OCI-LY7 (cell line): ENCODE measurements around the gene KRT16. TPM values are rescaled to one million over a fixed set of nuclear protein-coding genes. Genes with fewer than 3 reads are reported as not detected.
"Not testable (repeated sequence)": the region's sequence is repeated elsewhere in the genome, so short reads cannot be mapped to it uniquely, and the experiment has no call there.

Experiments used
- BruUV-seq: library from RNA; stranded (reverse); fragments of 400-500 nt; replicated peaks from 2 replicates; lab custom pipeline; 2021; lab: Mats Ljungman, UMichigan
- CTCF ChIA-PET: fragments of 300-600 bp; sonication (Branson Sonifier 250); formaldehyde crosslinking; loops from one replicate; lab custom pipeline; 2022; ENCODE audit warnings: antibody characterized with exemption; ENCODE audit not compliant: unreplicated experiment; lab: Charles Lee
- POLR2A ChIA-PET: fragments of 300-600 bp; sonication (Branson Sonifier 250); formaldehyde crosslinking; loops from one replicate; lab custom pipeline; 2022; ENCODE audit warnings: antibody characterized with exemption; lab: Charles Lee
- DNase-seq: peaks from one replicate; pipeline ENCODE4 v3.0.0-alpha.2; 2015; ENCODE audit warnings: low spot score
- H2AFZ ChIP-seq: fragments of 200-600 bp; sonication (generic), shearing (Covaris generic); 2 replicates; pipeline ENCODE4 v1.6.1; 2014; ENCODE audit warnings: mild to moderate bottlenecking, antibody characterized with exemption, low read length, moderate library complexity
- H3K27ac ChIP-seq: fragments of 200-600 bp; sonication (generic); 2 replicates; pipeline ENCODE4 v1.5.1; 2014; ENCODE audit warnings: mixed run types, low read depth, mild to moderate bottlenecking, moderate library complexity, low read length, inconsistent platforms; ENCODE audit not compliant: poor library complexity, severe bottlenecking
- H3K36me3 ChIP-seq: fragments of 200-600 bp; sonication (generic); 2 replicates; pipeline ENCODE4 v1.6.1; 2014; ENCODE audit warnings: mild to moderate bottlenecking, antibody characterized with exemption, low read length, moderate library complexity, mixed read lengths; ENCODE audit not compliant: insufficient read depth
- H3K4me1 ChIP-seq: fragments of 200-600 bp; sonication (generic); 2 replicates; pipeline ENCODE4 v1.5.1; 2014; ENCODE audit warnings: mild to moderate bottlenecking, low read length; ENCODE audit not compliant: insufficient read depth, poor library complexity, severe bottlenecking
- H3K4me2 ChIP-seq: fragments of 200-600 bp; sonication (generic); 2 replicates; pipeline ENCODE4 v1.6.1; 2014; ENCODE audit warnings: mild to moderate bottlenecking, low read length
- H3K4me3 ChIP-seq: fragments of 200-600 bp; sonication (generic); 2 replicates; pipeline ENCODE4 v1.5.1; 2014; ENCODE audit warnings: mild to moderate bottlenecking, low read depth, low read length; ENCODE audit not compliant: poor library complexity, severe bottlenecking
- H3K79me2 ChIP-seq: fragments of 200-600 bp; sonication (generic); 2 replicates; pipeline ENCODE4 v1.6.1; 2016; ENCODE audit warnings: low read depth, mild to moderate bottlenecking, low read length, moderate library complexity, mixed read lengths; ENCODE audit not compliant: insufficient read depth
- H3K9me2 ChIP-seq: fragments of 200-600 bp; sonication (generic); 2 replicates; pipeline ENCODE4 v1.6.1; 2016; ENCODE audit warnings: mild to moderate bottlenecking, low read length, mixed read lengths; ENCODE audit not compliant: insufficient read depth
- H3K9me3 ChIP-seq: fragments of 200-600 bp; sonication (generic); 2 replicates; pipeline ENCODE4 v1.6.1; 2014; ENCODE audit warnings: mild to moderate bottlenecking, mixed run types, low read length, mixed read lengths
- H4K20me1 ChIP-seq: fragments of 200-600 bp; sonication (generic); 2 replicates; pipeline ENCODE4 v1.6.1; 2014; ENCODE audit warnings: mild to moderate bottlenecking, antibody characterized with exemption, low read length, moderate library complexity, mixed read lengths; ENCODE audit not compliant: insufficient read depth
- EZH2phosphoT487 ChIP-seq: fragments of 200-600 bp; sonication (generic); IDR thresholded peaks from 2 replicates; pipeline ENCODE4 v1.6.1; 2018; ENCODE audit warnings: low read depth, borderline replicate concordance, mild to moderate bottlenecking, mixed run types, antibody characterized with exemption, low read length, moderate library complexity, mixed read lengths
- intact Hi-C: fragments of 100-400 bp; cut with micrococcal nuclease; formaldehyde crosslinking; loops from one replicate; pipeline ENCODE4 v1.10.0; 2022; ENCODE audit not compliant: unreplicated experiment
- total RNA-seq, 2 experiments: library from RNA; depleted of rRNA in 1 of 2; stranded (reverse); fragments of >200 nt in 1 of 2; shearing (Covaris generic) in 1 of 2; gene quantifications; 2 replicates each; pipeline ENCODE4 v1.2.3, GENCODE V29; 2014 to 2022
- TF ChIP-seq, protein P1 (sequence below): fragments of 200-600 bp; sonication (generic); conservative IDR thresholded peaks from 2 replicates; pipeline ENCODE4 v1.5.1; 2014; ENCODE audit warnings: mild to moderate bottlenecking, antibody characterized with exemption, low read length, moderate library complexity, mixed read lengths

KRT16 gene
- total RNA-seq, 2 experiments from 2014 or later: not detected

DNA sequence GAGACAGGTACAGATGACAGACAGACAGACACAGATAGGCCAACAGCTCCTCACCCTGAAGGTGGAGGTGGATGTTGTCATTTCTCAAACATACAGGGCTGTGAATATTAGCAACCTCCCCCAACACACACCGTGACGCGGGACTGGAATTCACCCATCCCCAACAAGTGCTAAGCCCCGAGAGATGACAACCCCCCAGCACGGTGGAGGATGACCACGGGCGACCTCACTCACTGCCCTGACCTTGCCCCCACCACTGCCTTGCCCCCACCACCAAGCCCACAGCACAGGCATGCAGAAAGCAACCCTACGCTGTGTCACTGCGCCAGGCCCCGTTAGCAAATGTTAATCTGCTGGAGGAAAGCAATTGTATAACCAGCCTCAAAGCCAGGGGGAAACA is 16.7 kb upstream of the KRT16 start:
- H3K79me2 ChIP-seq: no peaks in the 10 kb centered on the region
- ChIA-PET CTCF (no interaction called here), POLR2A (no interaction called here)
- no peak overlapping the region for H3K4me3 ChIP-seq
- TF ChIP-seq, protein P1, sequence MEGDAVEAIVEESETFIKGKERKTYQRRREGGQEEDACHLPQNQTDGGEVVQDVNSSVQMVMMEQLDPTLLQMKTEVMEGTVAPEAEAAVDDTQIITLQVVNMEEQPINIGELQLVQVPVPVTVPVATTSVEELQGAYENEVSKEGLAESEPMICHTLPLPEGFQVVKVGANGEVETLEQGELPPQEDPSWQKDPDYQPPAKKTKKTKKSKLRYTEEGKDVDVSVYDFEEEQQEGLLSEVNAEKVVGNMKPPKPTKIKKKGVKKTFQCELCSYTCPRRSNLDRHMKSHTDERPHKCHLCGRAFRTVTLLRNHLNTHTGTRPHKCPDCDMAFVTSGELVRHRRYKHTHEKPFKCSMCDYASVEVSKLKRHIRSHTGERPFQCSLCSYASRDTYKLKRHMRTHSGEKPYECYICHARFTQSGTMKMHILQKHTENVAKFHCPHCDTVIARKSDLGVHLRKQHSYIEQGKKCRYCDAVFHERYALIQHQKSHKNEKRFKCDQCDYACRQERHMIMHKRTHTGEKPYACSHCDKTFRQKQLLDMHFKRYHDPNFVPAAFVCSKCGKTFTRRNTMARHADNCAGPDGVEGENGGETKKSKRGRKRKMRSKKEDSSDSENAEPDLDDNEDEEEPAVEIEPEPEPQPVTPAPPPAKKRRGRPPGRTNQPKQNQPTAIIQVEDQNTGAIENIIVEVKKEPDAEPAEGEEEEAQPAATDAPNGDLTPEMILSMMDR: no peak
- TF ChIP-seq EZH2phosphoT487: no peak
- H3K36me3 ChIP-seq: no peaks in the 10 kb centered on the region
- intact Hi-C loops: no loop called here
- H2AFZ ChIP-seq: no peak overlapping the region
- H3K27ac ChIP-seq: no peak overlapping the region
- no peaks in the 10 kb centered on the region for H4K20me1 ChIP-seq
- BruUV-seq: no TSS peak
- DNase-seq: no peak
- no peaks in the 10 kb centered on the region for H3K9me3 ChIP-seq
- H3K4me1 ChIP-seq: no peaks in the 10 kb centered on the region
- no peaks in the 10 kb centered on the region for H3K9me2 ChIP-seq
- no peak overlapping the region for H3K4me2 ChIP-seq

DNA sequence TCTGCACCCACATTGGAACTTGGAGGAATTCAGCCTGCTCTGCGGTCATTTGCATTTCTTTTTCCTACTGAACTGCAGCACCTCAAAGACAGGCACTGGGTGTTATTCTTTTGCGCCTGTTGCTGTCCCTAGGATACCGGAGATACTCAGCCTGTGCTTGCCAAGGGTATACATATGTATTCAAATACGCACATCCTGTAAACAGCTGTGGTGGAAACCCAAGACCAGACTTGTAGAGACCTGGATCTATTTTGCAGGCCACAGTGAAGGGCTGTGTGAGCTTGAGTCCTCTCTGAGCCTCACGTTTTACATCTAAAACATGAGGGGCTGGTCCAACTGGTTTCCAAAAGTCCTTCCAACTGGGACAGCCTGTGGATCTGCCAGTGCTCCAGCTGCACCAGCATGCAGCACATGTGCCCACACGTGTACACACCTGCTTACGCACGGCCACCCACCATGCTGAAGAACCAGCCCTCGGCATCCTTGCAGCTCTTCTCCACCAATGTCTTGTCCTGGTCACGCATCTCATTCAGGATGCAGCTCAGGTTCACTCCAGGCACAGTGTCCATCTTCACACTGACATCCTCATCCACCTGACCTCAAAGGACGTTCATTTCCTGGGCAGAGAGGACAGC is 16.2 kb upstream of the KRT16 start:
- H3K4me3 ChIP-seq, H3K27ac ChIP-seq, H3K4me1 ChIP-seq, H3K36me3 ChIP-seq, H3K9me3 ChIP-seq, POLR2A ChIA-PET, CTCF ChIA-PET, BruUV-seq, H4K20me1 ChIP-seq, H2AFZ ChIP-seq, H3K79me2 ChIP-seq, intact Hi-C loops, H3K4me2 ChIP-seq, DNase-seq, H3K9me2 ChIP-seq: not testable (repeated sequence)

GRCh38 chr17:41628073-41628370 is 15.5 kb upstream of the KRT16 start:
- POLR2A ChIA-PET, intact Hi-C loops, DNase-seq: not testable (repeated sequence)

More at GRCh38 chr17:41628073-41628370, 15.5 kb upstream of the KRT16 start:
- H3K9me2 ChIP-seq, CTCF ChIA-PET, H3K27ac ChIP-seq, H3K4me3 ChIP-seq, H4K20me1 ChIP-seq, H3K4me1 ChIP-seq, H3K79me2 ChIP-seq, H3K9me3 ChIP-seq, H3K36me3 ChIP-seq, H2AFZ ChIP-seq, H3K4me2 ChIP-seq, BruUV-seq: not testable (repeated sequence)
